Hepatocyte (in vitro differentiated cells): ENCODE measurements around the gene BCL2.

Source experiments
- EZH2 ChIP-seq: fragments of 200-600 bp; sonication (generic); IDR thresholded peaks from 2 replicates; pipeline ENCODE4 v1.6.1; 2016; ENCODE audit warnings: antibody characterized with exemption, mild to moderate bottlenecking, borderline replicate concordance
- EZH2phosphoT487 ChIP-seq: fragments of 200-600 bp; sonication (generic); IDR thresholded peaks from one replicate; pipeline ENCODE4 v1.6.1; 2018; ENCODE audit warnings: antibody characterized with exemption, mild to moderate bottlenecking, low read depth, moderate library complexity; ENCODE audit not compliant: unreplicated experiment, severe bottlenecking
- TF ChIP-seq, protein P1 (sequence below): fragments of 200-600 bp; sonication (generic); IDR thresholded peaks from 2 replicates; pipeline ENCODE4 v1.5.1; 2016; ENCODE audit warnings: antibody characterized with exemption, mild to moderate bottlenecking; ENCODE audit not compliant: poor library complexity

DNA sequence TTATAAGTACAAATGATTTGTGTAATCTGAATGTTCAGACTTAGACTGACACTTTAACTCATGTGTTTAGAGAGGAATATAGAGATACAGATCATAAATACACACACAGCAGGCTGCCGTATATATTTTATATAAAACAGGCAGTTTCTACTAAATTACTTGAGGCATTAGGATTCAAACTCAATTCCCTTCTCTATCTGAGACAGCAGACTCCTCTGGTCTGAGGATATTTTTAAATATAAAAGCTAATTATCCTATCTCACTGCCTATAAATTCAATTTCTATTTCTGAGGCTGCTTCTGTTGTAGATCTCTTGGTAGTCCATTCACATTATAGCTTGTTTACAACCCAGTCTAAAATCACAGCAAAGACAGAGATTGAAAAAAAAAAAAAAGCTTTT, 46.9 kb downstream of the BCL2 start:
- TF ChIP-seq, protein P1, sequence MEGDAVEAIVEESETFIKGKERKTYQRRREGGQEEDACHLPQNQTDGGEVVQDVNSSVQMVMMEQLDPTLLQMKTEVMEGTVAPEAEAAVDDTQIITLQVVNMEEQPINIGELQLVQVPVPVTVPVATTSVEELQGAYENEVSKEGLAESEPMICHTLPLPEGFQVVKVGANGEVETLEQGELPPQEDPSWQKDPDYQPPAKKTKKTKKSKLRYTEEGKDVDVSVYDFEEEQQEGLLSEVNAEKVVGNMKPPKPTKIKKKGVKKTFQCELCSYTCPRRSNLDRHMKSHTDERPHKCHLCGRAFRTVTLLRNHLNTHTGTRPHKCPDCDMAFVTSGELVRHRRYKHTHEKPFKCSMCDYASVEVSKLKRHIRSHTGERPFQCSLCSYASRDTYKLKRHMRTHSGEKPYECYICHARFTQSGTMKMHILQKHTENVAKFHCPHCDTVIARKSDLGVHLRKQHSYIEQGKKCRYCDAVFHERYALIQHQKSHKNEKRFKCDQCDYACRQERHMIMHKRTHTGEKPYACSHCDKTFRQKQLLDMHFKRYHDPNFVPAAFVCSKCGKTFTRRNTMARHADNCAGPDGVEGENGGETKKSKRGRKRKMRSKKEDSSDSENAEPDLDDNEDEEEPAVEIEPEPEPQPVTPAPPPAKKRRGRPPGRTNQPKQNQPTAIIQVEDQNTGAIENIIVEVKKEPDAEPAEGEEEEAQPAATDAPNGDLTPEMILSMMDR: no peak
- no peak for TF ChIP-seq EZH2
- no peak for TF ChIP-seq EZH2phosphoT487
